NCI-H187 (cell line): ENCODE measurements around the gene UNC119B.
A peak's percentile ranks its signal among the peaks of the same experiment; 100 is the strongest.
"Not testable (repeated sequence)": the region's sequence is repeated elsewhere in the genome, so short reads cannot be mapped to it uniquely, and the experiment has no call there.

Experiments used
- DNase-seq, 2 experiments: peaks; one replicate each; lab custom pipeline; 2025; lab: John Stamatoyannopoulos, UW

UNC119B gene

GRCh38 chr12:120710031-120710804 is at the start of gene UNC119B:
Gene UNC119B, plus strand, starts transcription at chr12:120710458. Its CDS starts 17 bp downstream, at chr12:120710475.
- DNase-seq = peak in 1 of 2 experiments; percentile 36

- no peak for DNase-seq
Observed at GRCh38 chr12:120661432-120661831, 48.8 kb upstream of the UNC119B start.

- DNase-seq = no peak
Observed at GRCh38 chr12:120662879-120663278, 47.4 kb upstream of the UNC119B start.

GRCh38 chr12:120663741-120664140 is 46.5 kb upstream of the UNC119B start:
- DNase-seq = no peak

GRCh38 chr12:120666571-120667390 is 43.5 kb upstream of the UNC119B start:
- DNase-seq = no peak

- DNase-seq = no peak
Observed at GRCh38 chr12:120668091-120668867, 42.0 kb upstream of the UNC119B start.

- no peak for DNase-seq
Observed at GRCh38 chr12:120668868-120669840, 41.1 kb upstream of the UNC119B start.

- not testable (repeated sequence) for DNase-seq
Observed at GRCh38 chr12:120670237-120670636, 40.0 kb upstream of the UNC119B start.

- no peak for DNase-seq
Observed at GRCh38 chr12:120670667-120671066, 39.6 kb upstream of the UNC119B start.

GRCh38 chr12:120674097-120674636 is 36.1 kb upstream of the UNC119B start:
- DNase-seq = no peak

GRCh38 chr12:120677765-120678473 is 32.3 kb upstream of the UNC119B start:
- no peak for DNase-seq

- DNase-seq = no peak
Observed at GRCh38 chr12:120678572-120678971, 31.7 kb upstream of the UNC119B start.

- no peak for DNase-seq
Observed at GRCh38 chr12:120680165-120680738, 30.0 kb upstream of the UNC119B start.

GRCh38 chr12:120684523-120684932 is 25.7 kb upstream of the UNC119B start:
- no peak for DNase-seq

- no peak for DNase-seq
Observed at GRCh38 chr12:120685522-120685921, 24.7 kb upstream of the UNC119B start.

GRCh38 chr12:120686151-120686689 is 24.0 kb upstream of the UNC119B start:
- peak; percentile 98 to 100 for DNase-seq

- peak; percentile 99 to 100 for DNase-seq
Observed at GRCh38 chr12:120686690-120687577, 23.3 kb upstream of the UNC119B start, which contains the start of gene MLEC. Gene MLEC, plus strand, starts transcription at chr12:120687149. Its CDS starts 148 bp downstream, at chr12:120687297.

GRCh38 chr12:120687578-120688289 is 22.5 kb upstream of the UNC119B start:
- no peak for DNase-seq
